ENCODE results near the gene OSBPL9. TPM values are rescaled to one million over a fixed set of nuclear protein-coding genes. Genes with fewer than 3 reads are reported as not detected.

Gene OSBPL9
- total and polyA plus RNA-seq, 9 of the 15 experiments (the other 6 are each of a cell fraction or from before 2014, with no cell fraction given) = 43.9 to 217 (median 170) TPM

- no peak for TF ChIP-seq RBBP5 (IDR thresholded peaks at IDR 0.05; ENCODE audit: borderline replicate concordance, insufficient read depth, low read length, poor library complexity, severe bottlenecking)
- no peak for TF ChIP-seq FOSL1 (tag; conservative IDR thresholded peaks at IDR 0.05)
- TF ChIP-seq THRB (CRISPR knock-in tag; conservative IDR thresholded peaks at IDR 0.05) = no peak
- no peak for TF ChIP-seq PKNOX1 (IDR thresholded peaks at IDR 0.05)
- TF ChIP-seq RBM14 (IDR thresholded peaks at IDR 0.05; ENCODE audit: borderline replicate concordance, insufficient read depth, low read depth, low read length) = no peak
- TF ChIP-seq ZNF407 (IDR thresholded peaks at IDR 0.05; ENCODE audit: low read depth) = no peak
- TF ChIP-seq PHTF2 (CRISPR knock-in tag; IDR thresholded peaks at IDR 0.05) = no peak
- TF ChIP-seq CTCF (IDR thresholded peaks at IDR 0.05 in 2 of 3, conservative IDR thresholded peaks at IDR 0.05 in 1 of 3; ENCODE audit: insufficient read depth in 2 of 3, low read depth in 1 of 3, low read length in 3 of 3) = no peak
- no peak for TF ChIP-seq SIN3A (IDR thresholded peaks at IDR 0.05; ENCODE audit: borderline replicate concordance in 2 of 2, control insufficient read depth in 1 of 2, low read depth in 2 of 2, low read length in 2 of 2)
- no peak for TF ChIP-seq ZNF668 (CRISPR knock-in tag; IDR thresholded peaks at IDR 0.05)
- TF ChIP-seq HDAC1 (IDR thresholded peaks at IDR 0.05) = no peak
These were observed 110.5 kb downstream of the OSBPL9 start (continued) for GRCh38 chr1:51727366-51727765.
